ENCODE data around the gene FAM20C.

Gene FAM20C

DNA sequence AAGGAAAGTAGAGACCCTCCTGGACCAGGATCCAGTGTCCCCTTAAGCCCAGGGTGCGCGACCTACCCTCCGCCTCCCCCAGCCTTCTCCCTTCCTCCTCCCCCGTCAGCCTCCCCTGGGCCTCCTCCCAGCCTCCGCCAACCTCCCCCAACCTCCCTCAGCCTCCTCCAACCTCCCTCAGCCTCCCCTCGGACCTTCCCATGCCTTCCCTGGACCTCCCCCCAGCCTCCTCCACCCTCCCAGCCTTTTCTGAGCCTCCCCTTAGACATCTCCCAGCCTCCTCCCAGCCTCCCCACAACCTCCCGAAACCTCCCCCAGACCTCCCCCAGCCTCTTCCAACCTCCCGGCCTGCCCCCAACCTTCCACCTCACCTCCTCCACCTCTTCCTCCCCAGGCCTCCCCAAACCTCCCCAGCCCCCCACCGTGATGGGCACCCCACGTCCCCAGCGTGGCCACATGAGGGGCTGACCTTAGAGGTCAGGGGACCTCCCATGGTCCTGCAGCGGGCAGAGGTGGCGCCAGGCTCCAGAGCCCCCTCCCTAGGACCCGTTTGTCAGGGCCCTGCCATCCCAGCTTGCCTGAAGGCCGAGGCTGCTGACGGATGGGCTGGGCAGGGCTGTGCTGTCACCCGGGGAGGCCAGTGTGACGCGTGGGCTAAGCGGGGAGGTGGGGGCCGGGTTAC, 18.8 kb downstream of the FAM20C start:
- DNase-seq, result no peak

DNA sequence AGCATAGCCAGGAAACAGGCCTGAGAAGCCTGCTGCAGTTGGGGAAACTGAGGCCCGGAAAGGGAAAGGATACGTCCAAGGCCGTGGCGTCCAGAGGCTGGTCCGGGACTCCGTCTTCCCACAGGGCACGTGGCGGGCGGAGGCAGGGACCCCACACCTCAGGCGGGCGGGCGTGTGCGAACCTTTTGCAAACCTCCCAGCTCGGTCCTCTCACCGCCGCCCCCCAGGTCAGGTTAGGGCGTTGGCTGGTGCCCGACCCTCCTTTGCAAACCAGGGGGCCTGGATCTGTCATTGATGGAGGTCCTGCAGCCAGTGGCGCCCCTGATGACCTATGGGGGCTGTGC, 19.3 kb downstream of the FAM20C start:
- DNase-seq, result no peak

DNA sequence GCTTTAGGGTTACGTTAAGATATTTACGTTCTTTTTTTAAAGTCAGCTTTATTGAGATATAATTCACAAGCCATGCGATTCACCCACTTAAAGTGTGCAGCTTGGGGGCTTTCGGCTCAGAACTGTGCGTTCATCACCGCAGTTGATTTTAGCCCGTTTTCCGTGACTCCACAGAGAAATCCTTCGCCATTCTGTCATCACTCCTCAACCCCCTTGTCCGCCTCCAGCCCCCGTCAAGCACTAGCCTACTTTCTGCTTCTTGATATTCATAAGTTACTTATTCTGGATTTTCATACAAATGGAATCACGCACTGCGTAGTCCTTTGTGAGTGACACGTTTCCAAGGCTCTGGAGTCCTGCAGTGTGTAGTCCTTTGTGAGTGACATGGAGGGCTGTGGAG, 20.4 kb downstream of the FAM20C start:
- DNase-seq, result no peak

DNA sequence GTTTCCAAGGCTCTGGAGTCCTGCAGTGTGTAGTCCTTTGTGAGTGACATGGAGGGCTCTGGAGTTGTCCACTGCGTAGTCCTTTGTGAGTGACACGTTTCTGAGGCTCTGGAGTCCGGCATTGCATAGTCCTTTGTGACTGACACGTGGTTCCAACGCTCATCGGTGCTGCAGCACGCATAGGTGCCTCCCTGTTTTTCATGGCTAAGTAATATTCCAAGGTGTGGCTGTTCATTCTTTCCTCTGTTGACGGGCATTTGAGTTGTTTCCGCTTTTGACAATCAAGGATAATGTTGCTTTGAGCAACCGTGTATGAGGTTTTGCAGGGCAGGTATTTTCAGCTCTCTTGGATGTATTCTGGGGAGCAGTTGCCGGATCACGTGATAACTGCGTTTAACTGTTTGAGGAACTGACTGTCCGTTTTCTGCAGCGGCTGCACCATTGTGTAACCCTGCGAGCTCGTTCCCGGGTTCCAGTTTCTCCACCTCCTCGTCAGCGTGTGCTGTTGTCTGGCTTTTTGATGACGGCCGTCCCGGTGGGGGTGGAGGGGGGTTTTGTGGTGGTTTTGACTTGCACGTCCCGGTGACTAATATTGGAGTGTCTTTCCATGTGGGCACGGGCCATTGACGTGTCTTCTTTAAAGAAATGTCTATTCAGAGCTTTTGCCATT, 21.1 kb downstream of the FAM20C start:
- no peak for DNase-seq

DNA sequence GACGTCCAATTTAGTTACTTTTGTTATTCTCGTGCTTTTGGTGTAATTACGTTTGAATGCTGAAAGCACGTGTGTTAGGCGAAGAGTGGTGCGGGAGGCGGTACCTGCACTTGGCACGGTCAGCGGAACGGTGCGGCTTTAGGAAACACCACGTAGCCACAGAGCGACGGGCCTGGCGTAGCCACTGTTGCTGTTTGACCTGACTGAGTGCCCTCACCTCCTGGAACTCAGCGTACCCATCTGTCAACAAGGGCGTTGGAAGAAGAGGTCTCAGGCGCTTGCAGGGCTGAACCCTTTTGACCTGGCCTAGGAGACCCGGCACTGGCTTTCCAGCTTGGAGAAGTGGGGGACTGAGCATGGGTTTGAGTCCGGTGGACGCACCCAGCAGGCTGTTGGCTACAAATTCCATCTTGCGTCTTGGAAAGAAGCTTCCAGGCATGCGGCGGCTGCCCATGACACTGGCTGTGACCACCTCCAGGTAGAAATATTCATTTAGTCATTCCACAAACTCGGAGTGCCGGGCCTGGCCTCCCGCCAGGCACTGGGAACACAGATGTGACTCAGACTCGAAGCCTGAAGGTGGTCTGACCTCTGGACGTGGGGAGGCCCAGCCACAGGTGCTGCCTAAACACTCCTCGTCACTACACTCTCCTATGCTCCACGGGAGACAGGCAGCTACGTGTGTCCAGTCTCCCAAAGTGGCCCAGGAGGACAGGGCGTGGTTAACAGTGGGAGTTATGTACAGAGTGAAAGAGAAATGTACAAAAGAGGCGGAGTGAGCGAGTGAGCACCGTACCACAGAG, 22.2 kb downstream of the FAM20C start:
- no peak for DNase-seq

DNA sequence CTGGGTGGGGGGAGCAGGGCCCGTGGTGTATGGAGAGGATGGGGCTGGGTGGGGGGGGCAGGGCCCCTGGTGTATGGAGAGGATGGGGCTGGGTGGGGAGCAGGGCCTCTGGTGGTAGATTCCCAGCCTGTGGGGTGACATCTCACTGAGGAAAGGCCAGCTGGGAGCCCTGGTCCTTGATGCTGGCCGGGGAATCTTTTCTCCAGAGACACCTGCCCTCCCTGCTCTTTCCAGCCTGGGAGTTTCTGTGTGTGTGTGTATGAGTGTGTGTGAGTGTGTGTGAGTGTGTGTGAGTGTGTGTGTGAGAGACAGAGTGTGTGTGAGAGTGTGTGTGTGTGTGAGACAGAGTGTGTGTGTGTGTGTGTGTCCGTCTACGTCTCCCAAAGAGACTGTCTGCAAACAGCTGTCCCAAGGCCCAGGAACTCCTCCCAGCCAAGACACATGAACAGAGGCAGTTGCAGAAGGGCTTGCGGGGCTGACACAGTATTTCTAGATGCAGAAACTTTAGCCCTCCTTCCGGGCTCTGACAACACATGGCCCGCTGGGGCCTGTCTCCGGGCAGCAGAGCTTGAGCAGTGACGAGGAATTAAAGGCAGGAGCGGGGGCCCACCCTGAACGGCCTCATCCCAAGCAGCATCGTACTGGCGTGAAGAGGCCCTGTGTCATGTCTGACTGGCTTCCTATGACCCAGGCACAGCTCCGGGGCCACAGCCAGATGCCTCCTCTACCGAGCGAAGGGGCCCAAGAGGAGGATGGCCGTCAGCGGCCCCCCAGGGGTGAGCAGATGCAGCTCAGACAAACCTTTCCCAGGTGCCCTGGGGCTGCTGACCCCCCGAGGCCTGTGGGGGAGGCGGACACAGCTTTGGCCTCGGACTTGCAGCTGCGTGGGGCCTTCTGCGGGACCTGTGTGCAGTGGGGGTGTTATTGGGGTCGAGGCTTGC, 24.3 kb downstream of the FAM20C start:
- no peak for DNase-seq

DNA sequence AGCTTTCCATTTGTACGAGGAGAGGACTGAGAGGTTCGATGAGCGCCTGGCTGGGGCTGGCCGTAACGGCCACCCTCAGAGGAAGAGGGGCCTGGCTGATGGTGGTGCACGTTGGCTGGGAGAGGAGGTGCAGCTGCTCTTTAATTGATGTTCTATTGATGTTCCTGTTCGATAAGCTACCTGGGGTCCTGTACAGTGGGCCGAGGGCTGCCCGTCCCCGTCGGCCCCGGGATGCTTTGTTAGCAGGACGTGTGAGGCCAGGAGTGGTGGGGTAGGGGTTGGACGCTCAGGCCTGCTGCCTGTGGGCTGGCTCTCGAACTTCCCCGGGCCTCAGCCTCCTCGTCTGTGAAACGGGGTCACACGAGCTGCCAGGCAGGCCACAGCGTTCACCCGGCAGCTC, 25.4 kb downstream of the FAM20C start:
- no peak for DNase-seq

DNA sequence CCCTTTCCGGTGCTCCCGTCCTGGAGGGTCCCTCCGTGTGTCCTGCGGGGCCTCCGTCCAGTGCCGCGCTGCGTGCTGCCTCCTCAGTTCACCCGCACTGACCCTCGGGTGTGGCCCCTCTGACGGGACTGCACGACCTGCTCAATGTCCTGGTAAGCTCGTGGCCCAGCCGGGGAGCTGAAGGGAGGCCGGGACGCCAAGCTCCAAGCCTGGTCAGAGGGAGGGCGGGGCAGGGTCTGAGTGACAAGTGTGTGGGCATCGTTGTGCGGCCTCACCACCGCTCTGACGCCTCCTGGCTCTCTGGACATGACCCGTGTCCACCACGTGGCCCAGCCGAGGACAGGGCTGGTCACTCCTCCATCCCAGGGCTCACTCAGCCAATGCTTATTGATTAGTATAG, 25.9 kb downstream of the FAM20C start:
- DNase-seq, result no peak

DNA sequence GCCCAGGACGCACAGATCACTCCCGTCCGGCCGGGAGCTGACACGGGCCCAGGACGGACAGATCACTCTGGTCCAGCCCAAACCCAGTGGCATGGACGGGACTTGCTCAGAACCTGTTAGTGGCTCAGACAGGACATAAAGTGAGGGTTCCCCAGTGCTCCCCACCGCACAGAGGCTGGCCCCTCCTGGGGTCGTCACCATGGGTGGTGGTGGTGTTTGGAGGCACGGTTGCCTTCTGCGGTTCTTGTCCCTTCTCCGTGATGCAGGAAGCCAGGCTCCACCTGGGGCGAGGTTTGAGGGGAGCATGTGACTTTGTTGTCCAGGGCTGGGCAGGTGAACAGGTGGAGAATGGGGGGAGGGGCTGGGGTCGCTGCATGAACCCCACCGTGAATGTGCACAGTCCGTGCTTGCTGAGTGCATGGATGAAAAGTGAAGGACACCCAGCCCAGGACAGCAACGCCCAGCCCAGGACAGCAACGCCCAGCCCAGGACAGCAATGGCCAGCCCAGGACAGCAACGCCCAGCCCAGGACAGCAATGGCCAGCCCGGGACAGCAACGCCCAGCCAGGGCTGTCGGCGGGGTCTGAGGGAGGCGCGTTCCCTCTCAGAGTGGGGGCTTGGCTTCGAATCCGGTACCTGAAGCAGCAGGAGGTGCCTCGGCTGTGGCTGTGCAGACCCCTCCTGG, 26.7 kb downstream of the FAM20C start:
- no peak for DNase-seq

DNA sequence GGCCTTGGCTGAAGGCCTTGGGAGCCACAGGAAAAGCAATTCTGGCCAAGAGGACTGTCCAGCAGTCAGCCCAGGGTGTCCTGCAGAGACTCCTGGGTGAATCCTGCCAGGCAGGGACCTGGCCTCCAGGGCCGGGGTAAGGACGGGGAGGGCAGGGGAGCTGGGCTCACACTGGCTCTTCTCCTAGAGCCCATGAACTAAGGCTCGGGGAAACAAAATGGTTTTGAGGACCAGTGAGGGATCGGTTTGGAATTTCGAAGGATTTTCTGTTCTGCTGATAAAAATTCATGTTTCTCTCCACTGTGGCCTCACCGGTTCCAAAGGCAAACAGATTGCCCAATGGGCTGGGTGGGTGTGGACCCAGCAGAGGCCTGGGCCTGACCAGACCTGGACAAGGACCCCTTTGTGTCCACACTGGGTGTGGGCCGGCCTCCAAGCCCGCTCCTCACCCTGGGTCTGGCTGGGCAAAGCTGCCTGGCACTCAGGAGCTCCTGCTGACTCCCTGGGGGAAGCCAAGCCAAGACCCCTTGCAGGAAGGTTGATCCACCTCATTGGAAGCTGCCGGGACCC, 27.3 kb downstream of the FAM20C start:
- no peak for DNase-seq

DNA sequence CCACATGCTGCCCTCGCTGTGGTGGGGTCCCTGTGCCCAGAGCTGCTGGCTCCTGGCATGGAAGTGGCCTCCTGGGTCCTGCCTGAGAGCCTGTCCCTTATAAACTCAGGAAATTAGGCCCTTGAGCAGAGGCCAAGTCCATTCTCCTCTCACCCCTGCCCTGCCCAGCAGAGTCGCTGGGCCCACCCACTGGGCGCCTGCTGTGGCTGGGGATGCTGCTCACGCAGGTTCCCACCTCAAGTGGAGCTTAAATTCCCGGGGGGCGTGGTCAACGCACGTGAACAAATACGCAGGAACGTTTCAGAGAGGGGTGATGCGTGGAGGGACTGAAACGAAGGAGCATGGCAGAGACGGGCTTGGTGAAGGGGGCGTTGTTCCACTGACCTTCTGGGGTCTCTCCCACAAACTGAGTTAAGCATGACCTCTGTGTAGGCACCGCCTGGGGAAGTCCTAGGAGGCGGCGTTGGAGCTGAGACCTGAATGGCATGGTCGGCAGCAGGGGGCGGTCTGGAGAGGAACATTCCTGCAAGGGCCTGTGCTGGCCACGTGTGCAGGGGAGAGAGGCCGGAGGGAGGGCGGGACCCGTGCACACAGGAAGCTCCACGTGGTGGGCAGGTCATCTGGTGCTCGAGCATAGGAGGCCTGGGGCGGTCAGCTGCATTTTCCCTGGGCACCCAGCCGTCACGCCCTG, 27.9 kb downstream of the FAM20C start:
- DNase-seq, result no peak

DNA sequence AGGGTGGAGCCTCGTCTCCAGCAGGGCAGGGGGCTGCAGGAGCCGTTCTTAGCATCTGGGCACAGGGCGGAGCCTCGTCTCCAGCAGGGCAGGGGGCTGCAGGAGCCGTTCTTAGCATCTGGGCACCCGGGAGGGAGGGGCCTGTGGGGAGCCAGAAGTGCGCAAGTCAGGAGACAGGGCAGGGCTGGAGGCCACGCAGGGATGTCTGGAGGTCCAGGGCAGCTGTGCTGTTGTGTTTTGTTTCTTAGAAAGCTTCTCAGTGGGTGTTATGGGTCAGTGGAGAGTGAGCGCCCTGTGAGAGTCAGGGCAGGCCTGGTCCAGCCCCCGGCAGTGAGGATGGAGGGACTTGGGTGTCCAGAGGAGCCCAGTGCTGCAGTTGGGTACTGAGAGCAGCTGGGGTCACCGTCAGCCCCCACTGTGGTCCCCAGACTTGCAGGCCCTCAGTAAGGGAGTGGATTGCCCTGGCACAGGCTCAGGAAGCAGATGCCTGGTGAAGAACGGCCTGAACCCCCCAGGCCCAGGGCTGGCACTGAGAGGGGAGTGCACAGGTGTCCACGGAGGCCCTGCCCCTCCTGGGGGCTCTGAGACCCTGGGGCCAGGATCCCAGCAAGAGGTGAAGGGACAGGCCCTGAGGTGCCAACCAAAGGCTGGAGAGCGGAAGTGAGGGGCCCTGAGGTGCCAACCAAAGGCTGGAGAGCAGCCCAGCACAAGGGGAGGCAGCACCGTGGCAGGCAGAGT, 29.8 kb downstream of the FAM20C start:
- DNase-seq, result no peak

DNA sequence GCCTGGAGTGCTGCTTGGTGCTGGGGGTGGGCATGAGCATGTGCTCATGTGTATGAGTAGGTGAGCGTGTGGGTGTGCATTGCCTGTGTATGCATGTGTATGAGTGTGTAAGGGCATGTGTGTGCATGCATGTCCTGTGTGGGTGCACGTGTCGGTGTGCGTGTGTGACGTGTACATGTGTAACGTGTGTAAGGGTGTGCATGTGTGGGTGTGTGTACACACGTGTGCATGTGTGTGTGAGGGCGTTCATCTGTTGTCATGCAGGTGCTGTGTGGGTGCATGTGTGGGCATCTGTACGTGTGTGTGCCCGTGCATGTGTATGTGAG, 30.3 kb downstream of the FAM20C start:
- DNase-seq, result no peak

DNA sequence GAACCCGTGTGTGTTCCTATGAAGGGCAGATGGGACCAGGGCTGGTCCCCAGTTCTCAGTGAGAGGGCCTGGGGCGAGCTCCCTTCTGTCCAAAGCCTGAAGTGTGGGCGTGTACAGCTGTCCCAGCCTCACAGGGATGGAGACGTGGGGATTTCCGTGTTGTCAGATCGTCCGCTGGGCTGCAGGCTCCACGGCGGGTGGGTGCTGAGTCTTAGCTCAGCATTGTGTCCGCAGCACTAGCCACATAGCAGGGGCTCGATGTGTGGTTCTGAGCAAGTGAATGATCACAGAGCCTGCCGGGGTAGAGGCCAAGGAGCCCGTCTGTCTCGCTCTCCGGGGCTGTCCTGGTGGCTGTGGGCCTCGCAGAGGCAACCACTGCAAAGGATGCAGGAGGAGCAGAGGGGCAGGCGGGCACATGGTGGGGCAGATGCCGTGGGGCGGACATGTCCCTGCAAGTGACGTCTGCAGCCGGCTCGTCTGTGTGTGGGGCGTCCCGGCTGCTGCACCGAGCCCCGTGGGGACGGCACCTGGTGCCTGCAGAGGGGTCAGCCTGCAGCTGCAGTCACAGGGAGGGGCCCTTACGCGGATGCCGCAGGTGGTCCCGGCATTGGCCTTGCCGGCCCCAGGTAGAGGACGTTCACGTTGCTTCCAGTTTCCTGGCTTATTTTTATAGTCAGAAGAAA, 30.9 kb downstream of the FAM20C start:
- DNase-seq, result no peak

DNA sequence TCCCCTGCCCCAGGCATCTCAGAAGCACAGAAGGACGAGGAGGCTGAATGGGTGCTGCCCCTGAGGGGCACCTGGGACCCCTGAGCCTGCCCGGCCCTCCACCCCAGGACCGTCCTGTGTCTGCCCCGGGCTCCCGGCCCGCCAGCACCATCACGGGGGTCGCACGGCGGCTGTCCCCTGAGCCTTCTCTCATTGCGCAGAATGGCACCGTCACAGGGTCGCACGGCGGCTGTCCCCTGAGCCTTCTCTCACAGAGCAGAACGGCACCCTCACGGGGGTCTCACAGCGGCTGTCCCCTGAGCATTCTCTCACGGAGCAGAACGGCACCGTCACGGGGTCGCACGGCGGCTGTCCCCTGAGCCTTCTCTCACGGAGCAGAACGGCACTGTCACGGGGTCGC, 31.5 kb downstream of the FAM20C start:
- DNase-seq, result no peak

DNA sequence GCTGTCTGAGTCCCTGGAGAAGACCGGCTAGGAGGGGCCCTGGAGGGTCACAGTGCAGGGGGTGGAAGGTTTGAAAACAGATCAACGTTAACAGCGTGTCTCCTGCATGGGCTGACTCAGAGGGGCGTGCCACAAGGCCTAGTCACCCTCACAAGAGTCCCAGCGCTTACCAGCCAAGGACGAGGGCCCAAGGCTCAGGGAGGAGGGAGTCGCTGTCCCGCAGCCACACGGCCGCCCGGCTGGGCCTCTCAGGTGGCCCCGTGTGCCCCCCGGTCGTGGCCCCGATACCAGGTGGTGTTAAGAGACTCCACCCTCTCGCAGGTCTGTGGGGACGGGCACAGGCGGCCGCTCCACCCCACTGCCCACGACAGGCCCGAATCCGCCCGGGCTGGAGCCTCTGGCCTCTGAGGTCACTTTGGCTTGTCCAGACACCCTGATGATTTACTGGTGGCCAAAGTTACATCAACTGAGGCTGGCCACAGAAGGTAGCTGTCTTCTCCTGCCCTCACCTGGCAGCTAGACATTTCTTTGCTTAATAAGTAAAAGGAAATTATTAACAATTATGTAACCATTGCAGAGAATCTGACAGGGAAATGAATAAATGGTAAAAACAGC, 34.0 kb downstream of the FAM20C start:
- no peak for DNase-seq

DNA sequence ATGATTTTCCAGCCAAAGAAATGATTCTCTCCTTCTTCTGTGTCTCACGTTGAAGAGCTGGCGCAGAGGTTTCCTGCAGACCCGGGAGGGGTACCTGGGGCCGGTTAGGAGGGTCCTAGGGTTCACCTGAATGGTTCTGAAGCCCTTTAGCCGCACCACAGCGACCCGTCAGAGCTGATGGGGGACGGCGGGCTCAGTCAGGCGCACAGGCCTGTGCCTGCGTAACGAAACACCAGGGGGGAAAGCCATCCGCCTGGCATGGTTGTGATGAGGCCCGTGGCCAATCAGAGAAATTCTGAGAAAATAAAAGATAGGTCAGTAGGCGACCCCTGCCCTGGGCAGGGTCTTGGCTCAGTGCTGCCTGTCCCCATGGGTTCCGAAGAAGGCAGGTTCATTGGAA, 35.6 kb downstream of the FAM20C start:
- DNase-seq, result no peak

DNA sequence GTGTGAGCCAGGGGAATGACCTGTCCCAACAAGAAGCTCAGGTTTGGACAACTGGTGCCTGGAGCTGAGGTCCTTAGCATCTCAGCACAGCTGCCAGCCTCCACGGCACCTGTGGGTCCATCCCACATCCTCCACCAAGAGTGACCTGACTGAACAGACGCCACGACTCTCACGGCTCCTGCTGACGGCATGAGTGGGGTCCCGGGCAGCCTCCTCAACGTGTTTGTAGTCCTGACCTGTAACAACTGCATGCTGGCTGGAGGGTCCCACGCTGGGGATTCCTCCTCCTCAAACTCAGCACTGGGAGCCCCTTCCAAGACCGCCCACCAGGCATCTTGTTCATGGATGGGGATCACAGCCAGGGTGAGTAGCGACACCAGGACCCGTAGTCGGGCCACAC, 36.2 kb downstream of the FAM20C start:
- no peak for DNase-seq

DNA sequence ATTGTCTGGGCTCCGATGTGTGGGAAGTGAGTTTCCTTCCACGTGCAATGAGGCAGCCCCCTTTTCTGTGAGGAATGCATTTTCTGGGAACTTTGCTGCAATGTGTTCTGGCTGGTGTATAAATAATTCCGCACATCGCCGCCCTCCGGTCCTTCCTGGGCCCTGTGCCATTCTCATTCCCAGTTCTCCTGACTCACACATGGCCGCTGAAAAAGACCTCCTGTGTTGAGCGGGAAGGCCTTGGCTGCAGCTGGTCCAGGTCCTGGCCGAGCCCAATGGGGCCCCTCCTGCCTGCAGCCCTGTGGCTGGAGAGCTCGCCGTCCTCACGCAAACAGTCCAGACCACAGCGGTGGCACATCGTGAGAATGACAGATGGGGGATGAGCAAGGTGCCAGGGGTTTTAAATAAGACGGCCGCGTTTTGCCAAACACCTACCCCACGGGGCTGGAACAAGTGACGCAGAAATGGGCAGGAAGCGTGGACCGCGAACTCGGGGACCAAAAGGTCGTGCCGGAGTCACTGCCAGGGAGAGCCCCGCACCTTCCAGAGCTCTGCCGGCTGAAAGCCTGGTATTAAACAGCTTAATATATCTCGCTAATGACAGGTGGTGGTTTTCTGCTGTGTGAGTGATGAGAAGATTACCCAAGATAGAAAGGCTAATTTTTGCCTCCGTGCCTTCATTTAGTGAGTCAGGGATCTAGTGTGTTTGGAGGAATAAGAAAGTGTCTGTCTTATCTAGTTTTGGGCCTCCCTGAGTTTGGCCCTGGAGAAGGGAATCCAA, 37.0 kb downstream of the FAM20C start:
- DNase-seq, result no peak

All from NCI-H146 (cell line).